ENCODE results near the gene BATF2.
"Not testable (repeated sequence)": the region's sequence is repeated elsewhere in the genome, so short reads cannot be mapped to it uniquely, and the experiment has no call there.

BATF2 gene

GRCh38 chr11:64996710-64997380, at the start of gene BATF2:
TSS of gene BATF2 (minus strand) at chr11:64996971. CDS start at chr11:64996914, 57 bp downstream.
- peak; percentile 2 for DNase-seq

GRCh38 chr11:65045728-65046127, 49.0 kb upstream of the BATF2 start:
- no peak for DNase-seq

- no peak for DNase-seq
These were observed 48.3 kb upstream of the BATF2 start for GRCh38 chr11:65045061-65045460.

- DNase-seq, result no peak
These were observed 47.2 kb upstream of the BATF2 start for GRCh38 chr11:65043881-65044501.

GRCh38 chr11:65042891-65043290, 46.1 kb upstream of the BATF2 start:
- DNase-seq, result no peak

- peak; percentile 86 for DNase-seq
These were observed 44.3 kb upstream of the BATF2 start, which contains the start of gene SAC3D1 for GRCh38 chr11:65040847-65041622. TSS of gene SAC3D1 (plus strand) at chr11:65041210. CDS start at chr11:65041293, 83 bp downstream.

- no peak for DNase-seq
These were observed 43.7 kb upstream of the BATF2 start for GRCh38 chr11:65040520-65040846.

GRCh38 chr11:65036931-65037330, 40.2 kb upstream of the BATF2 start:
- no peak for DNase-seq

GRCh38 chr11:65035579-65035978, 38.8 kb upstream of the BATF2 start:
- DNase-seq, result no peak

- DNase-seq, result no peak
These were observed 37.7 kb upstream of the BATF2 start for GRCh38 chr11:65034423-65034822.

GRCh38 chr11:65032216-65032615, 35.4 kb upstream of the BATF2 start:
- no peak for DNase-seq

GRCh38 chr11:65027213-65028067, 30.7 kb upstream of the BATF2 start, which contains the start of gene SNX15:
TSS of gene SNX15 (plus strand) at chr11:65027439. CDS start at chr11:65027538, 99 bp downstream.
- DNase-seq, result peak; percentile 96

GRCh38 chr11:65026810-65027209, 30.0 kb upstream of the BATF2 start:
- DNase-seq, result no peak

GRCh38 chr11:65023502-65023901, 26.7 kb upstream of the BATF2 start:
- DNase-seq, result not testable (repeated sequence)

GRCh38 chr11:65021509-65021908, 24.7 kb upstream of the BATF2 start:
- DNase-seq, result no peak

- DNase-seq, result no peak
These were observed 24.2 kb upstream of the BATF2 start for GRCh38 chr11:65021003-65021402.

- DNase-seq, result no peak
These were observed 23.1 kb upstream of the BATF2 start for GRCh38 chr11:65019824-65020223.

GRCh38 chr11:65017937-65018336, 21.2 kb upstream of the BATF2 start:
- no peak for DNase-seq

- DNase-seq, result no peak
These were observed 19.9 kb upstream of the BATF2 start for GRCh38 chr11:65016705-65017104.

- DNase-seq, result no peak
These were observed 18.0 kb upstream of the BATF2 start for GRCh38 chr11:65014726-65015227.

GRCh38 chr11:65013888-65014725, 17.3 kb upstream of the BATF2 start, which contains the start of gene ARL2:
TSS of gene ARL2 (plus strand) at chr11:65014160. CDS start at chr11:65014208, 48 bp downstream.
- peak; percentile 55 for DNase-seq

All from kidney glomerular epithelial cell (primary cell).